Mesodermal cell (in vitro differentiated cells): ENCODE data around the gene CCDC68.

ENCODE experiments used
- H3K27ac ChIP-seq: 2 replicates; pipeline ENCODE4 v1.7.0; 2013; ENCODE audit warnings: mild to moderate bottlenecking, low read depth, low read length, moderate library complexity; ENCODE audit not compliant: severe bottlenecking
- H3K36me3 ChIP-seq: 2 replicates; pipeline ENCODE4 v1.7.1; 2013; ENCODE audit warnings: mild to moderate bottlenecking, low read length, moderate library complexity; ENCODE audit not compliant: control insufficient read depth, insufficient read depth
- H3K4me1 ChIP-seq: one replicate; pipeline ENCODE4 v1.7.1; 2013; ENCODE audit warnings: mild to moderate bottlenecking, low read length; ENCODE audit not compliant: insufficient read depth, control insufficient read depth, poor library complexity, severe bottlenecking
- H3K4me3 ChIP-seq: 2 replicates; pipeline ENCODE4 v1.7.0; 2013; ENCODE audit warnings: low read length, control low read depth, mild to moderate bottlenecking; ENCODE audit not compliant: insufficient read depth, poor library complexity, severe bottlenecking; ENCODE audit errors: extremely low read depth
- H3K9me3 ChIP-seq: 2 replicates; pipeline ENCODE4 v1.7.1; 2013; ENCODE audit warnings: mild to moderate bottlenecking, low read length, moderate library complexity; ENCODE audit not compliant: control insufficient read depth
- WGBS, 2 experiments: methylation state at CpG; one replicate each; pipeline ENCODE4 v1.1.5; 2013; ENCODE audit warnings: missing lambda C conversion rate in 2 of 2; ENCODE audit not compliant: insufficient coverage in 2 of 2; 5-methylcytosine and 5-hydroxymethylcytosine counted together

CCDC68 gene

GRCh38 chr18:54945576-54946125 lies 13.6 kb downstream of the CCDC68 start:
- H3K4me1 ChIP-seq = peaks cover 4% of the 10 kb centered on the region
- no peak overlapping the region for H3K27ac ChIP-seq
- no peak overlapping the region for H3K4me3 ChIP-seq
- no peaks in the 10 kb centered on the region for H3K36me3 ChIP-seq
- no peaks in the 10 kb centered on the region for H3K9me3 ChIP-seq
- 84 to 92% methylated on average over 4 of the region's 4 CpGs for WGBS, 2 experiments

- Histone ChIP-seq H3K36me3 (no peaks in the 10 kb centered on the region), H3K4me1 (peaks cover 4% of the 10 kb centered on the region), H3K27ac (no peak overlapping the region), H3K9me3 (no peaks in the 10 kb centered on the region), H3K4me3 (no peak overlapping the region)
- 100% methylated on average over 1 of the region's 3 CpGs; no CpG with 5 or more reads in 1 of the 2 experiments for WGBS, 2 experiments
Measured at GRCh38 chr18:54942569-54942968, 16.7 kb downstream of the CCDC68 start.

- Histone ChIP-seq H3K36me3 (no peaks in the 10 kb centered on the region), H3K4me1 (peaks cover 4% of the 10 kb centered on the region), H3K9me3 (no peaks in the 10 kb centered on the region), H3K4me3 (no peak overlapping the region), H3K27ac (no peak overlapping the region)
- 94% methylated on average over 3 of the region's 4 CpGs; no CpG with 5 or more reads in 1 of the 2 experiments for WGBS, 2 experiments
Measured at GRCh38 chr18:54942144-54942543, 17.1 kb downstream of the CCDC68 start.

GRCh38 chr18:54939361-54939917 lies 19.8 kb downstream of the CCDC68 start:
- Histone ChIP-seq H3K4me3 (no peak overlapping the region), H3K9me3 (no peaks in the 10 kb centered on the region), H3K4me1 (no peaks in the 10 kb centered on the region), H3K27ac (no peak overlapping the region), H3K36me3 (no peaks in the 10 kb centered on the region)
- WGBS, 2 experiments = 75 to 82% methylated on average over 7 of the region's 7 CpGs

GRCh38 chr18:54938506-54938905 lies 20.8 kb downstream of the CCDC68 start:
- Histone ChIP-seq H3K36me3 (no peaks in the 10 kb centered on the region), H3K4me1 (no peaks in the 10 kb centered on the region), H3K9me3 (no peaks in the 10 kb centered on the region), H3K27ac (no peak overlapping the region), H3K4me3 (no peak overlapping the region)
- WGBS, 2 experiments = 86 to 100% methylated on average over 2 of the region's 3 CpGs

- Histone ChIP-seq H3K36me3 (no peaks in the 10 kb centered on the region), H3K9me3 (no peaks in the 10 kb centered on the region), H3K4me3 (no peak overlapping the region), H3K4me1 (no peaks in the 10 kb centered on the region), H3K27ac (no peak overlapping the region)
- WGBS, 2 experiments = 100% methylated on average over 1 of the region's 1 CpG; no CpG with 5 or more reads in 1 of the 2 experiments
Measured at GRCh38 chr18:54932472-54932871, 26.8 kb downstream of the CCDC68 start.

- no peak overlapping the region for H3K27ac ChIP-seq
- 95 to 100% methylated on average over 4 of the region's 4 CpGs for WGBS, 2 experiments
- no peaks in the 10 kb centered on the region for H3K4me1 ChIP-seq
- H3K36me3 ChIP-seq = peaks cover 3% of the 10 kb centered on the region
- H3K9me3 ChIP-seq = peaks cover 6% of the 10 kb centered on the region
- H3K4me3 ChIP-seq = no peak overlapping the region
Measured at GRCh38 chr18:54931152-54931551, 28.1 kb downstream of the CCDC68 start.

- Histone ChIP-seq H3K9me3 (peaks cover 13% of the 10 kb centered on the region), H3K27ac (no peak overlapping the region), H3K4me1 (peaks cover 22% of the 10 kb centered on the region), H3K36me3 (peaks cover 10% of the 10 kb centered on the region), H3K4me3 (no peak overlapping the region)
- 100% methylated on average over 1 of the region's 2 CpGs; no CpG with 5 or more reads in 1 of the 2 experiments for WGBS, 2 experiments
Measured at GRCh38 chr18:54928236-54928635, 31.0 kb downstream of the CCDC68 start.

- peaks cover 13% of the 10 kb centered on the region for H3K9me3 ChIP-seq
- H3K4me1 ChIP-seq = peaks cover 23% of the 10 kb centered on the region
- 86 to 100% methylated on average over 1 to 2 of the region's 3 CpGs for WGBS, 2 experiments
- no peak overlapping the region for H3K4me3 ChIP-seq
- peaks cover 10% of the 10 kb centered on the region for H3K36me3 ChIP-seq
- no peak overlapping the region for H3K27ac ChIP-seq
Measured at GRCh38 chr18:54926593-54927325, 32.5 kb downstream of the CCDC68 start.

GRCh38 chr18:54924948-54925347 lies 34.3 kb downstream of the CCDC68 start:
- Histone ChIP-seq H3K27ac (peak overlapping the region; percentile 75), H3K9me3 (peaks cover 13% of the 10 kb centered on the region), H3K36me3 (peaks cover 10% of the 10 kb centered on the region), H3K4me1 (peaks cover 23% of the 10 kb centered on the region), H3K4me3 (no peak overlapping the region)
- WGBS, 2 experiments = 100% methylated on average over 1 of the region's 1 CpG; no CpG with 5 or more reads in 1 of the 2 experiments
